ENCODE results near the gene SYT7. TPM values are rescaled to one million over a fixed set of nuclear protein-coding genes. Genes with fewer than 3 reads are reported as not detected.

Gene SYT7
- total and polyA plus RNA-seq, 10 of the 15 experiments (the other 5 are each of a cell fraction or from before 2014, with no cell fraction given): not detected

DNA sequence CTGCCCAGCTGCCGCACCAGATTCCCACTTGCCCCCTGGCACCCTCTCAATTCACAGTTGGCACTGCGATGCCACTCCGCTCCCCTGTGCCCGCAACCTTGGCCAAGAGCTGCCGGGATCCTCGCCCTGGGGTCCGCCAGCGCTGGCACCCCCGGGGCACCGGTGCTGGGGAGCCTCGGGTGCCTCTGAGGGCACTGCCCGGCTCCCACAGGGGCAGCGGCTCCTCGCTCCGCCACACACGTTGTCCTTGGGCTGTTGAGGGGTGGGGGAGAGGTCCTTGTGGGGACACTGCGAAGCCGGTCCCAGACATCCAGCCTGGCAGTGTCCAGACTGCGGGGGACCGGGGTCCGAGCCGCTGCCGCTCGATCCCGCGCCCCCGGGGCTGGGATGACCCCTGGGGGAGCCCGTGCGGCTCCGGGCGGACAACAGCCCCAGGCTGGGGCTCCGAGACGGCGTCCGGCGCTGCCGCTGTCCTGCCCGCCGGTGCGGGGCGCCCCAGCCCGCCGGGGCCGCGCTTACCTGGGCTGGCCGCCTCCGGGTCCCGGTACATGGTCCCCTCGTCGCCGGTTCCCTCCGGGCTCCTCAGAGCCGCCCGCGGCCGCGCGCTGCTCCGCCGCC is 496 bp downstream of the SYT7 start:
- 5% methylated on average over 50 of the region's 60 CpGs for WGBS (ENCODE audit: insufficient coverage, insufficient replicate concordance, low lambda C conversion rate, missing lambda C conversion rate)
- H3K79me2 ChIP-seq (ENCODE audit: control insufficient read depth, insufficient read depth, low read length): no peaks in the 10 kb centered on the region
- no peaks in the 10 kb centered on the region for H3K9me3 ChIP-seq (replicated peaks; ENCODE audit: control insufficient read depth, insufficient read depth, low read length)
- POLR2A ChIA-PET: no interaction called here
- H3K27ac ChIP-seq (ENCODE audit: control insufficient read depth, insufficient read depth): no peak overlapping the region
- no peaks in the 10 kb centered on the region; the same call in 1 of the 2 replicates for H4K20me1 ChIP-seq (ENCODE audit: control insufficient read depth, insufficient read depth)
- H3K4me2 ChIP-seq (ENCODE audit: control insufficient read depth, insufficient read depth): peak overlapping the region; percentile 33; the same call in 1 of the 2 replicates
- H3K36me3 ChIP-seq (ENCODE audit: control insufficient read depth in 2 of 2, insufficient read depth in 2 of 2, low read length in 1 of 2): no peaks in the 10 kb centered on the region
- no peak overlapping the region for H2AFZ ChIP-seq (ENCODE audit: control insufficient read depth, low read depth, low read length)
- SMC1A ChIA-PET (ENCODE audit: uncharacterized antibody, unreplicated experiment): no interaction called here
- H3K4me3 ChIP-seq: no peak overlapping the region
- FAIRE-seq (no peak), ATAC-seq (no peak), DNase-seq (ENCODE audit: low read depth, low spot score) (no peak)
- H3K4me1 ChIP-seq (ENCODE audit: control insufficient read depth, insufficient read depth, low read length): no peaks in the 10 kb centered on the region
- in situ Hi-C loops (cut with MboI) (no loop called here), intact Hi-C loops (cut with micrococcal nuclease; ENCODE audit: unreplicated experiment) (no loop called here)
- no peak overlapping the region for H3K9ac ChIP-seq (ENCODE audit: control insufficient read depth, insufficient read depth, low read length)
- RAD21 ChIA-PET (ENCODE audit: unreplicated experiment): no interaction called here
- peaks cover 10 to 23% of the 10 kb centered on the region in 2 experiments for H3K27me3 ChIP-seq (replicated peaks in 1 of 2; ENCODE audit: control insufficient read depth in 2 of 2, insufficient read depth in 2 of 2, low read length in 1 of 2)
- CTCF ChIA-PET: interaction anchor here (0.7 kb wide), 1 partner anchor 58 kb away, joined by 3 read pairs; no protein-coding TSS in a partner anchor
- BruUV-seq (replicated peaks): no TSS peak
- TF ChIP-seq CREB1 (IDR thresholded peaks at IDR 0.05; ENCODE audit: low read depth) (no peak), SUZ12 (IDR thresholded peaks at IDR 0.05; ENCODE audit: unreplicated experiment) (peak; percentile 65)

DNA sequence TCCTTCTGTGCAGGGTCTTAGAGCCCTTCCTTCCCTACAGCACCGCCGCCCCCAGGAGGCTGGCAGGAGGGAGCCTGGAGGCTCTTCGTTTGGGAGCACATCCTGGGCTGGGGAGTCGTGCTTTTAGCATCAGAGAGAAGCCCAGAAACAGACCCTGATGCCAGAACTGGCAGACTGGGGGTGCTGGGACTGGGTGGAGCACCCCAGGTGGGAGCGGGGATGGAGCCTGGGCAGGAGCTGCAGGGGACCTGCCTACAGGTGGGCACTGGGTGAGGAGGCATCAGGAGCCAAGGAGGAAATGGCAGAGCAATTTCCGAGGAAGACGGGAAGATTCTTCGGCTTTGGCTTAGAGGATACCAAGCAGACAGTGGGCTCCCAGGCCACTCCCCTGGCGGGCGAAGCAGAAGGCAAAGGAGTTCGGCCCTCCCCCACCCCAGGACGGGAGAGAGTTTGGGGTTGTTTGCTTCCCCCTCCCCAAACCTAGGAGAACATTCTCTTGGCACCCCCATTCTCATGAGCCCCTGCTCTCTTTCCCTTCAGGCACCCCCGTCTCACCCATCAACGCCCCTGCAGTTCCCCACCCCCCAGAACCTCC is 1.1 kb downstream of the SYT7 start:
- no peak for DNase-seq (ENCODE audit: low read depth, low spot score)
- peaks cover 10 to 23% of the 10 kb centered on the region in 2 experiments for H3K27me3 ChIP-seq (replicated peaks in 1 of 2; ENCODE audit: control insufficient read depth in 2 of 2, insufficient read depth in 2 of 2, low read length in 1 of 2)
- 11% methylated on average over 14 of the region's 14 CpGs for WGBS (ENCODE audit: insufficient coverage, insufficient replicate concordance, low lambda C conversion rate, missing lambda C conversion rate)
- ChIA-PET POLR2A (no interaction called here), CTCF (interaction anchor here (0.7 kb wide), 1 partner anchor 58 kb away, joined by 3 read pairs; no protein-coding TSS in a partner anchor), SMC1A (ENCODE audit: uncharacterized antibody, unreplicated experiment) (no interaction called here), RAD21 (ENCODE audit: unreplicated experiment) (no interaction called here)
- no TSS peak for BruUV-seq (replicated peaks)
- intact Hi-C loops (cut with micrococcal nuclease; ENCODE audit: unreplicated experiment) (no loop called here), in situ Hi-C loops (cut with MboI) (no loop called here)
- FAIRE-seq: no peak
- H4K20me1 ChIP-seq (ENCODE audit: control insufficient read depth, insufficient read depth): no peaks in the 10 kb centered on the region; the same call in 1 of the 2 replicates
- no peaks in the 10 kb centered on the region for H3K9me3 ChIP-seq (replicated peaks; ENCODE audit: control insufficient read depth, insufficient read depth, low read length)
- no peaks in the 10 kb centered on the region for H3K4me1 ChIP-seq (ENCODE audit: control insufficient read depth, insufficient read depth, low read length)
- no peak for ATAC-seq
- no peaks in the 10 kb centered on the region for H3K79me2 ChIP-seq (ENCODE audit: control insufficient read depth, insufficient read depth, low read length)
- H3K4me3 ChIP-seq: no peak overlapping the region
- TF ChIP-seq SUZ12 (IDR thresholded peaks at IDR 0.05; ENCODE audit: unreplicated experiment): peak; percentile 43
- TF ChIP-seq TARDBP (IDR thresholded peaks at IDR 0.05; ENCODE audit: borderline replicate concordance): no peak
- no peak for TF ChIP-seq NFYB (IDR thresholded peaks at IDR 0.05; ENCODE audit: insufficient read depth, low read depth, low read length)
- TF ChIP-seq YBX1 (IDR thresholded peaks at IDR 0.05): no peak
- TF ChIP-seq WRNIP1 (IDR thresholded peaks at IDR 0.05; ENCODE audit: borderline replicate concordance, low read depth, low read length): no peak
- H3K9ac ChIP-seq (ENCODE audit: control insufficient read depth, insufficient read depth, low read length): no peak overlapping the region
- H3K4me2 ChIP-seq (ENCODE audit: control insufficient read depth, insufficient read depth): no peak overlapping the region
- no peaks in the 10 kb centered on the region for H3K36me3 ChIP-seq (ENCODE audit: control insufficient read depth in 2 of 2, insufficient read depth in 2 of 2, low read length in 1 of 2)
- H2AFZ ChIP-seq (ENCODE audit: control insufficient read depth, low read depth, low read length): no peak overlapping the region
- H3K27ac ChIP-seq (ENCODE audit: control insufficient read depth, insufficient read depth): no peak overlapping the region

Measured in GM12878 (cell line).